Stimulated activated CD8-positive, alpha-beta memory T cell treated with anti-CD3 and anti-CD28 coated beads, Interleukin-12 subunit alpha, Interleukin-12 subunit beta, amount 100 ng/mL, for 24 hours (primary cell): ENCODE results near the gene ERMN.
"Not testable (repeated sequence)": the region's sequence is repeated elsewhere in the genome, so short reads cannot be mapped to it uniquely, and the experiment has no call there.

ENCODE experiments used
- DNase-seq: peaks from one replicate; pipeline ENCODE4 v3.0.0-alpha.2; 2020; ENCODE audit errors: extremely low read depth

ERMN gene

GRCh38 chr2:157292853-157293252 is 32.8 kb downstream of the ERMN start:
- no peak for DNase-seq

DNA sequence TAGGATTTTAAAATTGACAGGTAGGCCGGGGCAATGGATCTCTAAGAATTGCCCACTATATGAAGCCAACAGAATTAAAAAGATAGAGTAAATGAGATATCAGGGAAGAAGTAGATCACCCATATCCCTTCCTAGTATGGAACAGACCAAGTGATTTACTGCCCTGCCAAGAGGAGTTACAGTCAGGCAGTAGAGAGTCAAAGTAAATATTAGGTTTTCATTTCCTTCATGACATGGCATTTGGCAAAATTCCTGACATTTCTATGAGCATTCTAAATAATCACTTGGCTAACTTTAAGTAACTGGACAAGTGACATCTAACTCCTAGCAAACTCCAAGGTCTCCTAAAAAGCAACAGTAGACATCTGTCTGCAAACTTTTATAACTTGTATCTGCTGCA is 34.6 kb downstream of the ERMN start:
- no peak for DNase-seq

GRCh38 chr2:157290525-157290924 is 35.1 kb downstream of the ERMN start:
- no peak for DNase-seq

- no peak for DNase-seq
Observed at GRCh38 chr2:157287160-157287559, 38.5 kb downstream of the ERMN start.

DNA sequence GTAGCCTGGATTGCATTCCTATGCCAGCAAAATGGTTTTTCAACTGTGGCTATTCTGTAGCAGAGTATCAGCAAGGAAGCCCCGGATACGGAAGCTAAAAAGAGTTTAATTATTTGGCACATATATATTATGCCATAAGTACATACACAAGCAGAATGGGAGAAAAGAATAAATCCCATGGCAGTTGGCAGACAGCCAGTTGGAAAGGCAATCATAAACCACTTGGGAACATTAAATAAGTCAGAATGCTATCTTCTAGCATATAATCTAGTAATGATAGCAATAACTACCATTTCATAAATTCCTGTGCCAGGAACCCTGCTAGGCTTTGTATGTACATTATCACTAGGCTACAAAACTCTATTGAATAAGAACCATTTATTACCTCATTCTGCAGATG is 42.2 kb downstream of the ERMN start:
- DNase-seq: no peak

- DNase-seq: no peak
Observed at GRCh38 chr2:157281316-157281715, 44.3 kb downstream of the ERMN start.

DNA sequence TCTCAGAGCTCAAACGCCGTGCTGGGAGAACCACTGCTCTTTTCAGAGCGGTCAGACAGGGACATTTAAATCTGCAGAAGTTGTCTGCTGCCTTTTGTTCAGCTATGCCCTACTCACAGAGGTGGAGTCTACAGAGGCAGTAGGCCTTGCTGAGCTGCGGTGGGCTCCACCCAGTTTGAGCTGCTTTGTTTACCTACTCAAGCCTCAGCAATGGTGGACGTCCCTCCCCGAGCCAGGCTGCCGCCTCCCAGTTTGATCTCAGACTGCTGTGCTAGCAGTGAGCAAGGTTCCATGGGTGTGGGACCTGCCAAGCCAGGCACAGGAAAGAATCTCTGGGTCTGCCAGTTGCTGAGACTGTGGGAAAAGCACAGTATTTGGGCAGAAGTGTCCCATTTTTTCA is 46.3 kb downstream of the ERMN start:
- DNase-seq: not testable (repeated sequence)

- DNase-seq: no peak
Observed at GRCh38 chr2:157271590-157272203, 53.9 kb downstream of the ERMN start.

- DNase-seq: no peak
Observed at GRCh38 chr2:157269922-157270321, 55.7 kb downstream of the ERMN start.

- no peak for DNase-seq
Observed at GRCh38 chr2:157269060-157269459, 56.6 kb downstream of the ERMN start.
